ENCODE measurements around the gene FAM168A. TPM values are rescaled to one million over a fixed set of nuclear protein-coding genes. Genes with fewer than 3 reads are reported as not detected.

Gene FAM168A
- total RNA-seq, 1 donor from 2014 or later, result 50.2 TPM

DNA sequence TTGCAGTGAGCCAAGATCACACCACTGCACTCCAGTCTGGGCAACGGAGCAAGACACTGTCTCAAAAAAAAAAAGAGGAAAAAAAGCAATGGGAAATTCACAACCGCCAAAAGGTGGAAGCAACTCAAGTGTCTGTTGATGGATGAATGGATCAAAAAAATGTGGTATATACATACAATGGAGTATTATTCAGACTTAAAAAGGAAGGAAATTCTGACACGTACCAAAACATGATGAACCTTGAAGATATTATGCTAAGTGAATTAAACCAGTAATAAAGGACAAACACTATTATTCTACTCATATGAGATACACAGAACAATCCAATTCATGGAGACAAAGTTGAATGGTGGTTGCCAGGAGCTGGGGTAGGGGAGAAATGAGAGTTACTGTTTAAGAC is 40.9 kb downstream of the FAM168A start:
- no peak for DNase-seq (ENCODE audit: low spot score)

DNA sequence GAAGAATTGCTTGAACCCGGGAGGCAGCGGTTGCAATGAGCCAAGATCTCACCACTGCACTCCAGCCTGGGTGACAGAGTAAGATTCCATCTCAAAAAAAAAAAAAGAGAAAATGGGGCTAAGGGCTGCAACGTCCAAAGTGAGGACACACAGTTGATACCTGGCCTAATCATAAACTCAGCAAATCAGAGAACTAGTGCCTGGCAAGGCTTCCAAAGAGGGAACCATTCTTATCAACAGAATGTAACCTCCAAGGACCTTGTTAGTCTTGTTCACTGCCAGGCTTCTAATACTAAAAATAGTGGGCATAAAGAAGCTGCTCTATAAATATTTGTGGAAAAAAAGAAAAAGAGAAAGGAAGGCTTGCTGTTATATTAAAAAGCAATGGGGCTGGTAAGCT is 42.3 kb downstream of the FAM168A start:
- no peak for DNase-seq (ENCODE audit: low spot score)

DNA sequence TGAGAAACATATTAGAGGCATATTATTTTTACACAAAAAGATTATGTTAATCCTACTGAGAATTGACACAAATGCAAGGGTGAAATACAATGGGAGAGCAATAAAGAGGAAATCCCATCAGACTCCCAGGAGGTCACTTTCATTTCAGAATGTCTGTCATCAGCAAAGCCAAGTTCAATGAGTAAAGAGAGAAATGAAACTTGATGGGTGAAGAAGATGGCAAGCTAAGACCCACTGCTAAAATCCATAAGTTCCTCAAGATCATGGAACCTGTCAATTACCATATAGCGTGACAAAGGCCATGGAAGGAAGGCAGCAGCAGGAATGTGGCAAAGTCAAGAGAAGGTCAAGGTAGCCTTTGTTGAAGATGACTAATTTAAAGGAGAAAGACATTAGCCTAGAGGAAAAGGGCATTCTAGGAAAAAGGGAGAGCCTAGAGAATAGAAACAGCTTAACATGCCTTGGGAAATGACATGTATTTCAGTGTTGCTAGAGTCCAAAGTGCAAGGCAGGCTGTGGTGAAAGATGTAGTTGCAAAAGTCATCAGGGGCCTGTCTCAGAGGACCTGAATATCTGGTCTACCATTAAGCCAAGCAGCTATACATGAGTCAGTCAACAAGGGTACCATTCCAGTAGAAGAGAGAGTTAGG is 43.1 kb downstream of the FAM168A start:
- DNase-seq (ENCODE audit: low spot score), result no peak

DNA sequence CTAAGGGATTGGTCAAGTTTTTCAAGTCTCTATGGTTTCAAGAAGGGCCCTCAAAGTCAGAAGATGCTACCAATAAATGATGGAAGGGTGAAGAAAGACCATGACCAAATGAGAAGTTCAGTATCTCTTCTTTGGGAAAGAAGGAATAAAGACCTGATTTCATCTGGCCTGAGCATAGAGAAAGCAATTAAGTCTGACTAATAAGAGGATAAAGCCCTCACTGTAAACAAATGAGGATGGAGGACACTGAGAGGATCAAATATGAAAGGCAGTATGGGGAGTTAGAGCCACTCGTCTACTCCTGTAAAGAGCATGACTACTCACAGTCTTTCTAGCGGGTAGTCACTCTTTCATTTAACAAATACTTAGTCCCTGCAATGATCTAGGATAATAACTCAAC is 44.6 kb downstream of the FAM168A start:
- DNase-seq (ENCODE audit: low spot score), result no peak

DNA sequence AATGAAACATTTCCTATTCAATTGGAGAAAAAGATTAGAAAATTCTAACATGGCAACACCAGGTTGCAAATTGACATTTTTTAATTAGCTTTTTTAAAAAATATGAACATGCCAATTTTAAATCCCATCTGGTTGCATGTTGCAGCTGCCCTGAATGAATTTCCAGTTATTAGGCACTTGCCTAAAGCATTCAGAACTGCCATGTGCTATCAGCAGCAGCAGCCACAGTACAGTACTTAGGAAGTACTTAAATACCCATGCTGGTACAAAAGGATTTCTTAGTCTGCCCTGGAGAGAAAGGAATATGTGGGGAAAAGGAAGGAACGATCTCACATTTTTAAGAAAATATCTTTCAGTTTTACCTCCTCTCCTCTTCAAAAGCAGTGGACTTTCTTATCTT is 46.2 kb downstream of the FAM168A start:
- no peak for DNase-seq (ENCODE audit: low spot score)

DNA sequence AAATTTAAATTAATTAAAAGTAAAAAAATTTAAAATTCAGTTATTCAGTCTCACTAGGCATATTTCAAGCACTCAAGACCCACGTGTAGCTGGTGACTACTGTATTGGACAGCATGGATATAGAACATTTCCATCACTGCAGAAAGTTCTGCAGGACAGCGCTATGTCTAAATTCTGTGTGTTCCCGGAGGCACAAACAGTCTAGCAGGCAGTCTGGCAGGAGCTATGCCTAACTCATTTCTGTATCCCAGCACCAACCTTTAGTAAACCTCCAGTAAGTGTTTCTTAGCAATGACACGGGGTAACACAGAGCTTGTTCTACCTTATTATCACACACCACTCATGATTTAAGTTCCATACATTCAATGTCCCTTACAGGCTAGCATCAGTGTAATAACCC is 48.5 kb downstream of the FAM168A start:
- DNase-seq (ENCODE audit: low spot score), result no peak

DNA sequence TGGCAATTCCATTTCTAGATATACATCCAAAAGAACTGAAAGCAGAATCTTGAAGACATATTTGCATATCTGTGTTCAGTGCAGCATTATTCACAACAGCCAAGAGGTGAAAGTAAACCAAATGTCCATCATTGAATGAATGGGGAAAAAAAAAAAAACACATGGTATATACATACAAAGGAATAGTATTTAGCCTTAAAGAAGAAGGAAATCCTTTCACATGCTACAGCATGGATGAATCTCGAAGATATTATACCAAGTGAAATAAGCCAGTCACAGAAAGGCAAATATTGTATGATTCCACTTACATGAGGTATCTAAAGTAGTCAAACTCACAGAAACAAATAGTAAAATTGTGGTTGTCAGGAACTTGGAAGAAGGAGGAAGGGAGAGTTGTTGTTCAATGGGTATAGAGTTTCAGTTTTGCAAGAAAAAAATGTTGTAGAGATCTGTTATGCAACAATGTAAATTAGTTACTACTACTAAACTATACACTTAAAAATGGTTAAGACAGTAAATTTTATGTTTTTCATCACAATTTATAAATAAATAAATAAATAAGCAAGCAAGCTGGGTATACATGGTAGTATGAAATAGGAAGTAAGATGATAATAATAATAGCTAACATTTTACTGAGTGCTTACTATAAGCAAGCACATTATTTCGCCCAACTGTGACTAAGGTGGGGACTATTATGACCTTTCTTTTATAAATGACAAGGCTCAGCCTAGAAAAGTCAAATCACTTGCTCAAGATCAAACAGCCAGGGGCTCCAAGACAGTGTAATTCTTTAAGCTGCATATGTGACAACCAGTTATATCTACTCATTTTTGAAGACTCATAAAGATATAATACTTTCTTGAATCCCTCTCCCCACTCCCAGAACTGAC is 50.0 kb downstream of the FAM168A start:
- no peak for DNase-seq (ENCODE audit: low spot score)

DNA sequence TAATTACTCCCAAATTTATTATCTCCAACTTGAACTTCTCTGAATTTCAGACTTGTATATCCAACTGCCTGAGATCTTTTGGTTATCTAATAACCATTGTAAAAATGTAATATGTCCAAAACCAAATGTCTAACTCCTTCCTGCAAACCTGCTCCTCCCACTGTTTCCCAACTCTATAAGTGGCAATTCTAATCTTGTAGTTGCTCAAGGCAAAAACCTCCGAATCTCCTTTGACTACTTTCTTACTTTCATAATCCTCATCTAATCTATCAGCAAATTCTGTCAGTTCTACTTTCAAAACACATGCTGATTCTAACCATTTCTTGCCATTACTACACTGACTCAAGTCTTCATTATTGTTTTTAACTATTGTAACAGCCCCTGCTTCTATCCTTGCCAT is 55.7 kb downstream of the FAM168A start:
- no peak for DNase-seq (ENCODE audit: low spot score)

DNA sequence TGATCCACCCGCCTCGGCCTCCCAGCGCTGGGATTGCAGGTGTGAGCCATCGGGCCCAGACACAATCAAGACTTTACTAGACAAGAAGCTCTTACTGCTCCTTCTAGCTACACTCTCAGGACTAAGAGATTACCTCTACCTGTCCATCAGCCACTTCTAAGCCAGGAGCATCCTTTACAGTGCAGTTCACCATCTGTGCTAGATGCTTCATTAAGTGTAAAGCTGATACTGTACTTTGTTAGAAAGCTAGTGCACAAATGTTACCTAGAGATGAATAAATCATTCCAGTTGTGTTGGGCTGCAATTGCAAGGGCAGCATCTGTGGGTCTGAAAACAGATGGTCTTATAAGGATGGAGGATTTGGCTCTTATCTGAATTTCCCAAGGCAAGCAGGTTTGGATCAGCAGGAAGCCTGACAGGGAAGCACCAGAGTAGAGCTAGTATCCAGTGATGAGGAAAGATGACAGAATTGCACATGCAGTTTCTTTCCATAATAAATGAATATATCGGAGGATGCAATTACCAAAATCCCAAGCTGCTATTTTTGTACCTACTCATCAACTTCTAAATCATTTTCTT is 58.3 kb downstream of the FAM168A start:
- DNase-seq (ENCODE audit: low spot score), result no peak

DNA sequence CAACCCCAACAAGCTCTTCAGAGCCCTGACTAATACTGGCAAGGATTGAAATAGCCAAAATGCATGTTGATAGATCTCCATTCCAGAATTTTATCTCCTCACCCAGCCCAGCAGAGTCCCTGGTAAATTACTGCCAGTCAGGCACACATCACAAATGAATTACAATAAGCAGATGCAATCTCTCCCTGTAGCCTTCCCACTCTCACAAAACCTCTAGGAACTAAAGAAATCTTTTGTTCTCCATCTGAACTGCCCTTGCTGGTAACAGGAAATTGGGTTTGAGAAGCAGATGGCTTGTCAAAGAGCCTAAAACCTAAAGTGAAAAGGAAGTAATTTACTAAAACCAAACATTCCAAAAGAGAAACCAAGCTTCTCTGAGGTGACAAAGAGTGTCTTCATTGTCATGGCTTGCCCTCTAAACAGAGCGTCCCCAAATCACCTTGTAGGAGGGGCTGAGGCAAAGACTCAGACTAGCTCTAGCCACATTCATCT is 59.5 kb downstream of the FAM168A start:
- no peak for DNase-seq (ENCODE audit: low spot score)

DNA sequence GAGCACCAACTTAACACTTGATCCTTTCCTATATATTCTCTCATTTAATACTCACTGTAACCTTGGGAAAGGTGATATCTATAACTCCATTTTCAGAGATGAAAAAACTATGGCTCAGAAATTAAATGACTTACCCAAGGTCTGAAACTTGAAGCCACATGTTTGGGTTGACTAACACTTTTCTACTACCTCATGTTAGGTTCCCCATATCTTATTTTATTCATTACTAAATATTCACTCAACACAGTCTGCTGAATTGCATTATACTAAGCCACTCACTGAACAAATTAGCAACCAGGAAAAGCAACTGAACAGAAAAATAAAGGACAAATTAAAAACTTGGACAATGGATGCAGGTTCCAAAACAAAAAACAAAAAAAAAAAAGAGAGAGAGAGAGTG is 59.9 kb downstream of the FAM168A start:
- DNase-seq (ENCODE audit: low spot score), result no peak

DNA sequence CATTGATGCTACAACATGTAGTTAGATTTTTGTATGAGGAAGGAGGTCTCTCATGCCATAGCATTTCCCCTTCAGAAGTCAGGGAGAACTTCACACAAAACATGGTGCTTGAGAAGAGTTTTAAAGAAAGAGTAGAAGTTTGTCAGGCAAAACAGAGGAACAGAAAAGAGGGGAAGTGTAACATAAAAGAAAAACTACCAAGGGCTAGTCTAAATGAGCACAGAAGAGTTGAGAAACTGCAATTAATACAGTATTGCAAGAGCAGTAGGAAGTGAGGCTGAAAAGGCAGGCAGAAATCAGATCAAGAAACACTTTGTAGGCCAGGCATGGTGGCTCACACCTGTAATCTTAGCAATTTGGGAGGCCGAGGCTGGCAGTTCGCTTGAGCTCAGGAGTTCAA is 61.0 kb downstream of the FAM168A start:
- no peak for DNase-seq (ENCODE audit: low spot score)

DNA sequence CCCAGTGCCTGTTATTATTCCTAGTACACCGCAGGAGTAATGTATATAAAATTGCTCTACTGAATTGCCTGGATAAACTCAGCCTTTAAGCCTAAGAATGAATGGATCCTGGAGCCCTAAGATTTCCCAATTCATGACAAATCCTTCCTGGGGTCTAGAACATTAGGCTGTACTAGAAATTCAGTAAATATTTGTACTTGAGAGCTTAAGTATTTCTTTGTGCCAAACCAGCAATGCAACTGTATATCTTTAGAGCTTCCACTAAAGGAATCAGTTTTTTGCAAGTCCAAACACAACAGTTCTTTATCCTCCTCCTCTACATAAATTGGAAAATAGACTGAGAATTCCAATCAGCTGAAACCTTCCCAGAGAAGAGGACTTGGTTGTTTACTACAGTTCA is 65.6 kb downstream of the FAM168A start:
- no peak for DNase-seq (ENCODE audit: low spot score)

DNA sequence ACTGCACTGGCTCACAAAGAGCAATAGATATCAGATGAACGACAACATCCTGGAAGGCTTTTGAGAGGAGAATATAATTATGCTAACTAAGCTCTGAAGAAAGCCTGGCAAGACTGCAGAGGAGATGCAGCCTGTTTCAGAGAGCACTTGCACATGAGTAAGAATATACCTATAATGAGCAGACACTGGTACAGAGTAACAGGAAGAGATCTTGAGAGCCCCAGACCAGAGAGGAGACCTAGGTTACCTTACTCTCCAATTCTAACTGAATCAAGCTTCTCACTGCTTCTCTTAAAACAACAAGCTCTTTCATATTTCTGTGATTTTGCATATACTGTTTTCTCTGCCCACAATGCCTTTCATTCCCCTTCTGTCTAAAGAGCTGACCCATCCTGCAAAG is 66.5 kb downstream of the FAM168A start:
- DNase-seq (ENCODE audit: low spot score), result no peak

DNA sequence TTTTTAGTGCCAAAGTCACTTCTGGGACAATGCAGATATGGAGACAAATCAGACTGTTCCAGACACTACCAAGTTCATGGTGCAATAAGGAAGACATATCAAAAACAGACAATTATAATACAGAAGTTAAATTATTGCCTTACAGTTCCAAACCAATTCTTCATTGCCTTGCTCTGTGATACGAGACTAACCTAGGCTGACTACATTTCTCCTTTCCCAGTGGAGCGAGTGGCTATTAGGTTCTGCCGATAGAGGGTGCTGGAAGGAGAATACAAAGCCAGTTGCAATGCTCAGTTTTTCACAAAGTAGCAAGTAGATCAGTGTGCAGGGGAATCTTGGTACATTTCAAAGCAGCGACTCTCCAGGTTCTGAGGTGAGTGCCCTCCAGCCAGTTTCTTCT is 67.8 kb downstream of the FAM168A start:
- no peak for DNase-seq (ENCODE audit: low spot score)

DNA sequence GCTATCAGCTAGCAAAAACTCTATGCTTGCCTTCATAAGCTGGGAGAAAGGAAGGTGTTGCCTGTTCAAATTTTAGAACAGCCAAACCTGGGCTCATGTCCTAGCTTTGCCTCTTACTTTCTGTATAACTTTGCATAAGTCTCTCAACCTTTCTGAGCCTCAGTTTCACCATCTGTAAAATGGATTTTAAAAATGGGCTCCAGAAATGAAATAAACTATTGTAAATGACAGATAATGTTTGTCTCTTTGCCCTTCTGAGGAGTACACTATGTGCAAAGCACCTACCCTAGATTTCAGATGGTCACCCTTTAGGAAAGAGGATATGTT is 68.7 kb downstream of the FAM168A start:
- DNase-seq (ENCODE audit: low spot score), result no peak

DNA sequence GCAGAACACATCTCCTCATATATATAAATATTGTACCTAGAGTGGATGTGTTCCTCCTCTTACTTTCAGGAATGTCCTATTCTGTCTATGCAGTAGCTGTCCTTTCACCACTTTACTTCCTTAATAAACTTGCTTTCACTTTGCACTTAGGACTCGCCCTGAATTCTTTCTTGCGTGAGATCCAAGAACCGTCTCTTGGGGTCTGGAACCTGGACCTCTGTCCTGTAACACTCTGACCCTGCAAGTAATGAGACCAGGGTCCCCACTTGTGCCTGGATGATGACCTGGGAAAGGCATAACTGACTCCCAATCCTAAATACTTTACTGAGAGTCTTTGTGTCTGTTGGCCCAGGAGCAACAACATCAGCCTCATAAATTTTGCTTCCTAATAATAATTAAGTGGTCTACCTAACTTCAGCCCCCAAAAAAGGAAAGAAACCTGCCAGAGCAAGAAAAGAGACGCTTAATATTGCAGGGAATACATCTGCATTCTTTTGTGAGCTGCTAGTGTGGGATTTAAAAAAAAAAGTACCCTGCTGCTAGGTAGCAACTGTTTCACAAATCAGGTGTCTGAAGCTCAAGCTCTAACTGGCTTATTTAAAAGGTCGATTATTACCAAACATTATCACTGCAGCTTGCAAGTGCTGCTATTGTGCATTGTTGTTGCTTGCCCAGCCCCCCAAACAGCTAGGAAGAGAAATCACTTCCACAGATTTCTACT is 69.3 kb downstream of the FAM168A start:
- no peak for DNase-seq (ENCODE audit: low spot score)

DNA sequence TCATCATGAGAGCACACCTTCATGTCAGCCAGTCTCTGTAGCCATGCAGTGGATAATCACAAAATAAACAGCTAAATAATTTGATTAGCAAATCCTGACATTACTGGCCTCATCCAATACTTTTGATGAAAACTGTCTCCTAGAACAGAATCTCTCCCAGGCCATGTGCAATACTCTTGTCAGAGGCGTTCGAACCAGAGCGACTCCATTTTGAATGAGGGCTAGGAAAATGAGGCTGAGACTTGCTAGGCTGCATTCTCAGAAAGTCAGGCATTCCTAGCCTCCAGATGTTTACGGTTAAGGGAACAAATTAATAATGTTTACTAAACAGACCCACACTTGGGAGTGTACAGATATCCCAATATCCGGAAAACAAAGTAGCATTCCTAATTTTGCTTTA is 69.9 kb downstream of the FAM168A start:
- DNase-seq (ENCODE audit: low spot score), result no peak

DNA sequence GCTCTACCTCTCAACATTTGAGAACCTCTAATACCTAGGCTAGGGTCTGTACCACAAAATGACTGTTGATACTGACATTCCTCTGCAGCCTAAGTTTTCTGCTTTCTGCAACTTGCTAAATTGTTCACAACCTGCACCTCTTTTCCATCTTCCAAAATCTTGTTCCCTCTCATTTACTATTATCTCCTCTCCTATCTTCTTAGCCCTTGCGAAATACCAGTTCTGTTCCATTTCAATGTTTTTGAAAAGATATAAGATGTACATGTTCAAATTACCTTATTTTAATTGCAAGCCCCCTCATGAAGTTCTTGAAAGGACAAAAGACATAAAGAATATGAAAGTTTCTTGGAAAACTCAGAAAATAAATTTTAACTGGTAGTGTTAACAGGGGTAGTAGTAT is 72.3 kb downstream of the FAM168A start:
- no peak for DNase-seq (ENCODE audit: low spot score)

DNA sequence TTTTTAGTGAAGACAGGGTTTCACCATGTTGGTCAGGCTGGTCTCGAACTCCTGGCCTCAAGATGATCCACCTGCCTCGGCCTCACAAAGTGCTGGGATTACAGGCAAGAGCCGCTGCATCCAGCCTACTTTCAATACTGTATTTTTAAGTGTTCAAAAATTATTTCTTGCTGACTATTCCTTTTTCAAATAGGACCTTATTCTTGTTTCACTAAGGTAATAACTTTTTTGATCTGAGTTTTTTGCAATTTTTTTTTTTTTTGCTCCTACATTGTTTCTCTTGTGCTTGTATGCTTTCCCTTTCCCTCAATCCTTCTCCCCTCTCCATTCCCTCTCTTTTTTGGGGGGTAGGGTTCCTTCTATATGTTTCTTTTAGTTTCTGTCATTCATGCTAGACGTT is 73.1 kb downstream of the FAM168A start:
- DNase-seq (ENCODE audit: low spot score), result no peak

DNA sequence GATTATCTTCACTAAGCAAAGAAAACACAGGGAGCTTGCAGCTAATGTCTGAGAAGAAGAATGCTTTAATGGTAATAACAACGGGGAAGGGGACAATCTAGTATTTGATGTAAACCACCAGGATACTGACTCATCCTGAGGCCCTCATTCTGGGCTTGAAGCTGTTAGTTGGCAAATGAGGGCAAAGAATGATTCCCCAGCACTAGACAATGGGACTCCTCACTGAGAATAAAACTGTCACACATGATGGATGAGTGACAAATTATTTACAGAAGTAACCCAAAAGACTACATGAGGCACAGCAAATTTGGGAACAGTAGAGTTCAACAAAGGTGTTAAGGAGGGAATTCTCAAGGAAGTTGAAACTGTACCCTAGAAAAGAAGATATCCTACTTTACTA is 76.3 kb downstream of the FAM168A start:
- no peak for DNase-seq (ENCODE audit: low spot score)

DNA sequence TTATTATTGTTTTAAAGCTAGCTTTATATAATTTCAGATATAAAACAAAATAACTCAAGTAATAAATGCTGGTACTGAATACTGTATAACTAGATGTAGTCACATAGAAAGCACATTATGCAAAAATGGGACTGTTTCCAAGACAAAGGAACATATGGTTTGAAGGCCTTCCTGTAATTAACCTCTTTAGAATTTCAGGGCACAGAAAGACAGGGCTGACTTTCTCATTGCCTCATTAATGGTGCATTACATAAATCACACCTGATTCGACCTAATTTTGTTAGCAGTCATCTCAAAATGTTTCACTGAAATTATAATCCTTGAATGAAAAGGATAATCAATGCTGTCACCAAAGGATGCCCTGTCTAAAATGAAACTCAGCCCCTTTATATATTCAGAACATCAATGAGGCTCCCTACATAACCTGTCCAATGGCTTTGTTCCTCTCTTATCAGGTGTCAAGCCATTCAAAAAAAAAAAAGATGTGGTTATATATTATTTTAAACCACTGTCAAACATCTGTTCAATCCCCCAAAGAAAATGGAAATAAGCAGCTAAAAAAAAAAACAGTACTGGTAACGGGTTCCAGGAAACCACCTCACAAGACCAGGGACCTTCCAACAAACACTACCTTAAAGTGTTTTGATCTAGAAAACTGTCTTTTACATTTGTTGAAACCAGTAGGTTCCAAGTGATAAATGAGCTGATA is 77.4 kb downstream of the FAM168A start:
- no peak for DNase-seq (ENCODE audit: low spot score)

Measured in mucosa of gallbladder (tissue), 1 donor.